ENCODE results near the gene KCNMA1.

The KCNMA1 gene

DNA sequence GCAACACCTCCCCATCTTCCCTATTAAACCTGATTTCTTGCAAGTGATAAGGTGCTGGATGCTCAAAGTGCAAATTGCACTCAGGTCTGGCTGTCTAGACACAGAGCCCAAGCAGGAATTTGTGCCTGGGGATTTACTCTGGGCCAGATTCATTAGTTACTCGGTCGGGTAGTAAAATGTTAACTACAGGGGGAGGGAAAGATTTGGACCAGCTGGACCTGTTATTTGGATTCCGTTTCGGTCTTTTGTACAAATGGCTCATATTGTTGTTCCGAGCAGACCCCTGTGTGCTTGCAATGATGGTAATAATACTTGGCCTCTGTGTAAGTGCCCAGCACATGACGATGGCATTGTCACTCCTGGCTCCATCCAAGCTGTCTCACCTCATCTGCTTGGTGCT lies 609.6 kb downstream of the KCNMA1 start:
- no peak for DNase-seq (ENCODE audit: low read depth)
- TF ChIP-seq CTCF (IDR thresholded peaks at IDR 0.05; ENCODE audit: control insufficient read depth, insufficient read depth, low read depth, low read length, missing control alignments) = no peak
- no peak overlapping the region for H3K4me3 ChIP-seq (ENCODE audit: control insufficient read depth, low read depth, low read length)

- H3K4me3 ChIP-seq (ENCODE audit: control insufficient read depth, low read depth, low read length) = no peak overlapping the region
- TF ChIP-seq CTCF (IDR thresholded peaks at IDR 0.05; ENCODE audit: control insufficient read depth, insufficient read depth, low read depth, low read length, missing control alignments) = no peak
- no peak for DNase-seq (ENCODE audit: low read depth)
These were observed 610.0 kb downstream of the KCNMA1 start for GRCh38 chr10:77027576-77027975.

GRCh38 chr10:77027141-77027540 lies 610.5 kb downstream of the KCNMA1 start:
- H3K4me3 ChIP-seq (ENCODE audit: control insufficient read depth, low read depth, low read length) = no peak overlapping the region
- no peak for DNase-seq (ENCODE audit: low read depth)
- no peak for TF ChIP-seq CTCF (IDR thresholded peaks at IDR 0.05; ENCODE audit: control insufficient read depth, insufficient read depth, low read depth, low read length, missing control alignments)

DNA sequence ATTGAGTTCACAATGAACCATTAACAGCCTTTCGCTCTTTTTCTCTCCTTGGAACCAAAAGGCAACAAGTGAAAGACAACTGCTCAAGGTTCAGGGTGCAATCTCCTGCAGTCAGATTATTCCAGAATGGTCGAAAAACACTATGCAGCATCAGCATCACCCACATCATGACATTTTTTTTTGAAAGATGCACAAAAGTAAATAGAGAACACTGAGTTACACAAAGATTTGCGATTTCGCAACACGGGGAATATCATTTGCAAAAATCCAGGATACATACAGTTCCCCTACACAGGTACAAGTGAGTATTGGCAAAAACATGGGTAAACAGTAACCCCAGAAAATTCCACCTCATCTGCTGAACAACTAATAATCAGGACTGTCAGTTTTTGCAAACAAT lies 611.5 kb downstream of the KCNMA1 start:
- no peak overlapping the region for H3K4me3 ChIP-seq (ENCODE audit: control insufficient read depth, low read depth, low read length)
- DNase-seq (ENCODE audit: low read depth) = no peak
- TF ChIP-seq CTCF (IDR thresholded peaks at IDR 0.05; ENCODE audit: control insufficient read depth, insufficient read depth, low read depth, low read length, missing control alignments) = no peak

DNA sequence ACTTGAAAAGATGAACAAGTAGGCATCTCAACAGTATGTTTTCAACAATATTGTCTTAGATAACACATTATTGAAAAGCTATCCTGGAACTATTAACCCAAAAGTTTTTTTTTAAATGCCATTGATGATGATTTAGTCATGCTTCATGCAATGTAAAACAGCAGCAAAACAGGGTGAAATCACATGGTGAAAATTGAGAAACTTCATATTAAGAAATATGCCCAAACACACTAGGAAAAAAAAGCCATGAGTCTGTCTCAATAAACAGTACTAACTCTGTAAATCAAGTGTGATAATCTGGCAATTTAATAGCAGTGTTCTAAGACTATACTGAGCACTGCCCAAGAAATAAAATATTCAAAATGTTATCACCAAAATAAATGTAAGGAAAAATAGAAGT lies 613.1 kb downstream of the KCNMA1 start:
- no peak for DNase-seq (ENCODE audit: low read depth)
- no peak for TF ChIP-seq CTCF (IDR thresholded peaks at IDR 0.05; ENCODE audit: control insufficient read depth, insufficient read depth, low read depth, low read length, missing control alignments)
- no peak overlapping the region for H3K4me3 ChIP-seq (ENCODE audit: control insufficient read depth, low read depth, low read length)

GRCh38 chr10:77023396-77023795 lies 614.2 kb downstream of the KCNMA1 start:
- no peak for TF ChIP-seq CTCF (IDR thresholded peaks at IDR 0.05; ENCODE audit: control insufficient read depth, insufficient read depth, low read depth, low read length, missing control alignments)

GRCh38 chr10:77022671-77023070 lies 614.9 kb downstream of the KCNMA1 start:
- DNase-seq (ENCODE audit: low read depth) = no peak
- no peak overlapping the region for H3K4me3 ChIP-seq (ENCODE audit: control insufficient read depth, low read depth, low read length)
- TF ChIP-seq CTCF (IDR thresholded peaks at IDR 0.05; ENCODE audit: control insufficient read depth, insufficient read depth, low read depth, low read length, missing control alignments) = no peak

More at GRCh38 chr10:77023396-77023795, 614.2 kb downstream of the KCNMA1 start:
- DNase-seq (ENCODE audit: low read depth) = no peak
- H3K4me3 ChIP-seq (ENCODE audit: control insufficient read depth, low read depth, low read length) = no peak overlapping the region
